ENCODE data around the gene ICOS.

- TF ChIP-seq PATZ1 (CRISPR knock-in tag; IDR thresholded peaks at IDR 0.05; ENCODE audit: borderline replicate concordance) (no peak), ZFP3 (CRISPR knock-in tag; IDR thresholded peaks at IDR 0.05) (no peak), SNAI2 (CRISPR knock-in tag; IDR thresholded peaks at IDR 0.05) (no peak), ARNTL (CRISPR knock-in tag; IDR thresholded peaks at IDR 0.05; ENCODE audit: borderline replicate concordance, low read depth) (no peak), CSDC2 (CRISPR knock-in tag; IDR thresholded peaks at IDR 0.05) (no peak), TOX (CRISPR knock-in tag; IDR thresholded peaks at IDR 0.05; ENCODE audit: borderline replicate concordance) (no peak), ZNF70 (CRISPR knock-in tag; IDR thresholded peaks at IDR 0.05) (no peak), CREB5 (CRISPR knock-in tag; IDR thresholded peaks at IDR 0.05; ENCODE audit: low read depth) (no peak), POU6F1 (CRISPR knock-in tag; IDR thresholded peaks at IDR 0.05; ENCODE audit: borderline replicate concordance, low read depth) (no peak)
Measured at GRCh38 chr2:203904022-203904421, 32.5 kb upstream of the ICOS start.

All from SK-N-SH treated with all-trans-retinoic acid at 6 μM for 48 hours (cell line).